Left renal cortex interstitium (tissue), 4 donors: ENCODE results near the gene KREMEN2. TPM values are rescaled to one million over a fixed set of nuclear protein-coding genes. Genes with fewer than 3 reads are reported as not detected.

ENCODE experiments used
- DNase-seq, 4 donors: peaks; one replicate each; pipeline ENCODE4 v3.0.0-alpha.2; 2013; ENCODE audit warnings: low read depth in 4 of 4, low spot score in 2 of 4, missing footprints in 1 of 4
- polyA plus RNA-seq, 4 donors: library from polyadenylated mRNA; unstranded; fragments of 120-200 nt; gene quantifications; one replicate each; pipeline ENCODE4 v1.2.1, GENCODE V29; 2013; ENCODE audit not compliant: insufficient read length in 4 of 4

Gene KREMEN2
- polyA plus RNA-seq, 4 donors = 1.1 to 2.7 (median 2.3) TPM

DNA sequence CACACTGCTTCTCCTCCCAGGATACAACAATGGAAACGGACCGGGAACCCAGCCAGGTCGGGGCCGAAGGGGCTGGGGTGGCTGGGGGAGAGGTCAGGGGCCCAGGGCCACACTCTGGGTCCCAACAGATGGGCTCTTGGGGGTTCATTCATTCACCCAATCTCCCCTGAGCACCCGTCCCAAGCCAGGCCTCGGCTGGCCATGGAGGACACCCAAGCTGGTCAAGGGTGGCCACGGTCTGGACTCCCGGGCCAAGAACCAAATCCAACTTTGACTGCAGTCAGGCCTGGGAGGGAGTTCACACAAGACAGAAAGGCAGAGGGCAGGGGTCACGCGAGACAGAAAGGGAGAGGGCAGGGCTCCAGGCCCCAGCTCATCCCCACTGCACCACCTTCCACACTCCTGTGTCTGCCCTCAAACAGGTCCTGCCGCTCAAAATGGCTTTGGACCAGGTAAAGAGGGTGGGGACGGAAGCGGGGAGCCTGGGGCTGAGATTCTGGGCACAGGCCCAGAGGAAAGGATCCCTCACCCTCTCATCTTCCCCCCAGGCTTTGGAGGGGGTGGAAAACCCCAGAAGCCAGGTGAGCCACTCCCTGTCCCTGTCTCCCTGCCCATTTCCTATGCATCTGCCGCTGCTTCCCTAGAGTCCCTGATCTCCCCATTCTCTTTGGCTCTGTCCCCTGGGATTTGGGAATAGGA, 28.5 kb downstream of the KREMEN2 start:
- DNase-seq = no peak

DNA sequence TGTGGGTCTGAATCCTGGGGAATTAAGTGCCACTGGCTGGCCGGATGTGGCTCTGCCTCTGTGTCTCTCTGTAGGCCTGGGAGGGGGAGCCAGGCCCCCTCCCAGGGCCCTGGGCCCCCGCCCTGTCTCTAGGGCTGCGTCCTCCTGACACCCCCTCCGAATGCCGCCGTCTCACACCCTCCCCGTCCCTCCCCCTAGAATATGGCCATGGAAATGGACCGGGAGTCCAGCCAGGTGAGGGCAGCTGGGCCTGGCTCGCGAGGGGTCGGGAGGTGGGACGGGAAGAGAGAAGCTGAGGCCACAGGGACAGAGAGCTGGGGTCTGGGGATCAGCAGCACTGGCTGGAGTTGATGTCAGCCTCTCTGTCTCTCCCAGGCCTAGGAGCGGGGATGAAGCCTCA, 32.2 kb downstream of the KREMEN2 start:
- no peak for DNase-seq

DNA sequence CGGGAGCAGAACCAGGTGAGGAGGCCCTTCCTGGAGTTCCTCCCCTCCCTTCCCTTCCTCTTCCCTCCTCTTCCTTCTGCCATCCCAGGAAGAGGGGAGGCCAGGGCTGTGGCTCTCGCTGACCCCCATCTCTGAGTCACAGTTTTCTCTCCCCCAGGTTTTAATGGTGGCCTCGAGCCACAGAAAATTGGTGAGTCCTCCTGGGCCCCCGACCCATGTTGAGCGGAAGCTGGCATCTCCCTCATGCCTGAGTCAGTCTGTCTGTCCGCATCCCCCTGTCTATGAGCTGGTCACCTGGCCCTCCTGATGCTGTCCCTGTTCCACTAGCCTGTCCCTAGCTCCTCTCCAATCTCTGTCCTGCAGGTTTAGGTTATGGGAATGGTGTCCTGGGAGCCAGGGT, 35.9 kb downstream of the KREMEN2 start:
- DNase-seq = no peak

DNA sequence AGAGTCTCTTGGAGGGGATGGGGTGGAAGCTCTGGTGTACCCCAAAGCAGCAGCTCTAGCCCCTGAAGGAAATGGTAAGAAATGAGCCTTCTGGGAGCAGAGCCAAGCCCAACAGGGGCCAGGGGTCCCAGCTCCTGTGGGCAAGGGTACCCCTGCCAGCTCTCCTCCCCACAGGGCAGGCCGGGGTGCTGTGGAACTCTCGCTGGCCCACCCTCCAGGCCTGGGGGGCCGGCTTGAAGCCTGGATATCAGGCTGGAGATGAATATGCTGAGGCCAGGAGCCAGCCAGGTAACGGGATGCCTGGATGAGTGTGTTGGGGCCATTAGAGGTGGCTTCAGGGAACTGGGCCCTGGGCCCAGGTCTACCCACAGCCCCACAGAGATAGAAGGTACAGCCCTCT, 36.5 kb downstream of the KREMEN2 start:
- no peak for DNase-seq

DNA sequence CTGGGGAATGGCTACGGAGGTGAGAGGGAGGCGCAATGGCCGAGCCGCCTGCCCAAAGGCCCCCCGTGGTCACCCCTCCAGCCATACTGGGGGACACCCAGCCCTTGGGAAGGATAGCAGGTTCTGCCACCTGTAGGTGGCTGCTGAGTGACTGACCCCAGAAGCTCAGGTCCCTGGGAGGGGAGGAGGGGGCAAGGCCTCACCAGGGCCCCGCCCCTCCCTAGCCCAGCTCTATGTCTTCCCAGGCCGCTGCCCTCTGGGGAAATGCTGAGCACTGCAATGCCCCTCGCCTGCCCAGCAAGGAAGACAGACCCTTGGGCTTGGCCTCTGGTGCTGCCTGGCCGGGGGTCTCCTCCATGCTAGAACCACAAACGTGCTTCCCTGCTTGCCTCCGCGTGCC, 37.2 kb downstream of the KREMEN2 start:
- no peak for DNase-seq

DNA sequence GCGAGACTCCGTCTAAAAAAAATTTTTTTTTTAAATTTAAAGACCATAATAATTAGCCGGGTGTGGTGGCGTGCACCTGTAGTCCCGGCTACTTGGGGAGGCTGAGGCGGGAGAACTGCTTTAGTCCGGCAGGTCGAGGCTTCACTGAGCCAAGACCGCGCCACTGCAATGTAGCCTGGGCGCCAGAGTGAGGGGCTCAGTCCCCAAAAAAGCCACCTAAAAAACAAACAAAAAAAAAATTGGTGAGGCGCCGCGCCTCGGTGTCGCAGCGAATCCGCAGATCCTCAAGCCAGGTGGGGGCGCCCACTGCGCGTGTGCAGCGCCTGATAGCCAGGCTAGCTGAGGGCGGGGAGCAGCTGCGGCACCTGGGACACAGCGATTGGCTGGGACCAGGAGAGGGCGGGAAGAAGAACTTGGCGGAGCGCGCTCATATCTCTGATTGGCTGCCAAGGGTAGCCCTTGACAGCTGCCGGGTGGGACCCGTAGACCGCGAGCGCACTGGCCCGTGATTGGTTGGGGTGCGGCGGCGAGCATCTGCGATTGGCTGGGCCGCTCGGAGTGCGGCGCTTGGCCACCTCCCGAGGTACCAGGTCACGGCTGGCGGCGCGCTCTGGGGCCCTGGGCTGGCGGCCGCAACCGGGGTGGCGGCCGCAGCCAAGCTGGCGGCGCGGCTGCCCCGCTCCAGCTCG, 39.7 kb downstream of the KREMEN2 start:
- peak in 2 of 4 donors; percentile 92 to 94 for DNase-seq

DNA sequence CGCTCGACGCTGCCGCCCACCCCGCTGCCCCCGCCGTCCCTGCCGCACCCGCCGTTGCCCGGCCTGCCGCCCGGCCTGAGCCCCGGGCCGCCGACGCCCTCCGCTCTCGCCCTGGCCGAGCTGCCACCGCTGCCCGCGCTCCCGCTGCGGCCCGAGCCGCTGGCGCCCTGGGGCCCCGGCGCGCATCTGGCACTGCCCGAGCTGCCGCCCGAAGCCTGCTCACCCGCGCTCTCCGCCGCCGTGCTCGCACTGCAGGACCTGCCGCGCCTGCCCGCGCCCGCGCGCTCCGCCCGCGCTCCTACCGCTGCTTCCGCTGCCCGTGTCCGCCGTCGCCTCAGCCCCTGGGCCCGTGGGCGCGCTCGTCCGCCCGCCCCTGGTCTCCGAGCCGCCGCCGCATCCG, 40.2 kb downstream of the KREMEN2 start:
- DNase-seq = no peak

DNA sequence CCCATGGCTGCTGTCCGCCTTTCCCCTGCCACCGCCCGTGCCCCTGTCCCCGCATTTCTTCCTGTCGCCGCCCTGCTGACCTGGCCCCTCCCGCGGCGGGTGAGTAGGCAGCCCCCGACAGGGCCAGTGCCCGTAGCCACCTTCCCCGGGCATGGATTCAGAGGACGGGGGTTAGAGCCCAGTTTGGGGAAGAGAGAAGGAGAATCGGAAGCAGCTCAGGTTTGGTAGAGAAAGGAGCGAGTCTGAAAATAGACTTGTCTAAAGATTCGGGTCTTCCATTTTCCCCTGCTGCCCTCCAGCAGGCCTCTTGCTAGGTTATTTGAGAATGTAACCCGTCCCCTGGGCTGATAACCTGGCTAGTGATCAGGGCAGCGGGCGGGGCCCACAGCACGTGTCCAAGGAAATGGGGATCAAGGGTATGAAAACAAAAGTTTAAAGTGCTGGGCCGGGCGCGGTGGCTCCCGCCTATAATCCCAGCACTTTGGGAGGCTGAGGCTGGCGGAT, 40.8 kb downstream of the KREMEN2 start:
- no peak for DNase-seq

DNA sequence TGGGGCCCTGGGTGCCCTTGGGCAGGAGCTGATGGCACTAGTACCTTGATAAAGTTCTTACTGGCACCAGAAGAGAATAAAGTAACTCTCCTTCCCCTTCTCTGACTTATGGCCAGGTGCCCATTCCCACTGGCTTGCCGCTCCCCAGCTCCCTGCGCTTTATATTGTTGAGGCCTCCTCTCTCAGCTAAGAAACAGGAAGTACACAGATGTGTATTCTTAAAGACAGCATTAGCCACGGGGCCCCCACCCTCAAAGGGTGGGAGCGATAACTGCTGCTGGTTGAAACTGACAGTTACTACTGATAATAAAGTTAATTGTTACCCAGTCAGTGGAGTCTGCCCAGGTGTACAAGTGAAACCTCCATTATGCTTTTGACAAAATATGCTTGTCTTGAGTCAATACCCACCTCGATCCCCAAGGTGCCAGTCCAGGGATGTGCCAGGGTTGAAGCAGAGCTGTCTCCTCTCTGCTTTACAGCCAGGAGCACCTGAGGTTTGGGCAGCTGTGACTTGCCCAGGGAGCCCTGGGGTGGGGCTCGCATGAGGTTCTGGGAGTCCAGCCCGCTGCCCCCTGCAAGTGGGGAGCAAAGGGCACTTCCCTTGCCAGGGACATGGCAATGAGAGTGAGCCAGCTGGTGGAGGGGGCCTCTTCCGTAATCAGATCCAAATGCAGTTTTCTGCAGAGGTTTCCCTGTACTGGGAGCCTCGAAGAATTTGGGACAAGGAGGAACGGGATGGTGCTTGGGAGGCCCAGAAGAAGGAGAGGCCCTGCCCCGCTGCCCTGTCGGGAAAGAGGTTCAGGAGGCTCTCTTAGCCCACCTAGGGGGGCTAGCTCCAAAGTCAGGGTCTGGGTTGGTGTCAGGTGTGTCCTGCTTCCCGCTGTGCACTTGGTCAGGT, 43.2 kb downstream of the KREMEN2 start:
- no peak for DNase-seq

DNA sequence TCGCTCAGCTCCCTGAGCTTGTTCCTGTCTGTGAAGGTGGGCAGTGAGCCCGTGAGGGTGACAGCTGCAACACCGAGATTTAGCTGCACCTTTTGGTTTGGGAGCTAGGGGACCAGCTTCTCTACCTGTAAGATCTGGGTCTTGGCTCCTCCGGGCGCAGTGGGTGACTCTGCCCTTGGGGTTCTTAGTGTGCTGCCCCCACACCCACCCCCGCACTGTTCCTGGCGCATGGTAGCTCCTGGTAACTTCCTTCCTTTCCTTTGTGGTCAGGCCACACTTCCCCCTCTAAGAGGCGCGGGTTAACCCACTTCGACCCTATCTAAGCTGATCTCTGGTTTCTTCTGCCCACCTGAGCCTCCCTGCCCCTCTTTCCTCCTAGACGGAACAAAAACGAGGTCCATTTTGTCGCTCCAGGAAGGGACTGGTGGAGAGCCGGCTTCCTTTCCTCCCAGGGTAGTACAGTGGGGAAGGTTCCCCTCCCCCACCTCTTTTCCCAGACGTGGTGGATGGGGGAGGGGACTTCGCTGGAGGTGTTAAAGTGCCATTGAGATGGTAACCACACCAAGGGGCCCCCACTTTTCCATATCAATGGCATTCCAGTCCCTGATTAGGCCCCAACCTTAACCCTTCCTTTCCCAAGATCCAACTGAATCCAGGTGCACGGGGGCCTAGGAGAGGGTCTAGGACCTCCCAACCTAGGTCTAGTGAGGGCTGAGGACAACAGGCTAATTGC, 44.0 kb downstream of the KREMEN2 start:
- DNase-seq = no peak

DNA sequence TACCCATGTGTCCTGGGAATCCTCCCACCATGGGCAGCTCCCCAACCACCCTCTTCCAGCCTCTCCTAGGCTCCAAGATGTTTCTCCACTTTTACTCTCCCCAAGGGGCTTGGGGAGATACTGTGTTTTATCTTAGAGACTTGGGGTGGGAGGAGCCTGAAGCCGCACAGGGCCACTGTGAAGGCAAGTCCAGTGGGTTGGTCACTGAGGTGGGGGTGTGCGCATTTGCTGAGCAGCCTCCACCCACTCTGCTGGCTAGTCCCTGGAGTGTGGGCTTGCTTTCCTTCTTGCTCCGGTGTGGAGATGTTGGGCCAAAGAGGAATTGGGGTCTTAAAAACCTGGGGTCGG, 44.6 kb downstream of the KREMEN2 start:
- DNase-seq = no peak

DNA sequence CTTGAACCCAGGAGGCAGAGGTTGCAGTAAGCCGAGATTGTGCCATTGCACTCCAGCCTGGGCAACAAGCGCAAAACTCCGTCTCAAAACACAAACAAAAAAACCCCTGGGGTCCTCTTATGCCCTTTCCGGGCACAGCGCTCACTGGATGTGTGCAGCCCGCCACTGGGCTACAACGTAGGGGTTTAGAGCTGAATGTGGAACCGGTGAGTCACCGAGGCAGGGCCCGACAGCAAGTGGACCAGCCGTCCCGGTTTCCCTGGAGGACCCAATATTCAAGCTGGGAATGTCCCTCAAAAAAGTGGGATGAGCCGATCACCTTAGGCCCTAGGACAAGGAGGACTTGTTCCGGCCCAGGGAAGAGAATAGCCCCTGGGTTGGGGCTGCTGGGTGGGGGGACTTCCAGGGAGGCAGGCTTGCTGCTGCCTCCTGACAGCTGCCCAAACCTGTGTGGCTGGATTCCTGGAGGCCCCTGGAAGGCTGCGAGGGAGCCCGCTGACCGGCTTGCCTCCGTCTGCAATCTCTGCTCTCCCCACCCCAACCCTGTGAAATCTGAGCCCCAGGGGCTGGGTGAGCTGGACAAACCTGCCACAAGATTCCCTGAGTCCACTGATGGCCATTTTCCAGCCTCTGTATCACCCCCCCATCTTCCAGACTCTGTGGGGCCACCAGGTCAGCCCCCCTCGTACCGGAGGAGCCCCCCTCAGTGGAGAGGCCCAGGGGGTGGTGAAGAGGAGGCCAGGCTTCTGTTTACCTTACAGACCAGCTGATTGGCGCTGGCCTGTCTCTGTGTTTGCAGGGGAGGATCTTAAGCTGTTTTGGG, 45.7 kb downstream of the KREMEN2 start:
- DNase-seq = no peak

DNA sequence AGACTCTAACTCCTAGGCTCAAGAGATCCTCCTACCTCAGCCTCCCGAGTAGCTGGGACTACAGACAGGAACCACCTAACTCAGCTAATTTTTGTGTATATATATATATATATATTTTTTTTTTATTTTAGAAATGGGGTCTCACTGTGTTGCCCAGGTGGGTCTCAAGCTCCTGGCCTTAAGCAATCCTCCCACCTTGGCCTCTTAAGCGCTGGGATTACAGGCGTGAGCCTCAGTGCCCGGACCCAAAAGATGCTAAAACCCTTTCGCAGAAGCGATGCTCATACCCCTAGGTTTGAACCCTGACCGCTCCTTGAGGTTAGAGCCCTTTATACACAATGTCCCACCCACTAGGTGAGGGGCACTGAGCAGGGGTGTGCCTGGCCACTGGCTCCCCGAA, 46.4 kb downstream of the KREMEN2 start:
- no peak for DNase-seq

DNA sequence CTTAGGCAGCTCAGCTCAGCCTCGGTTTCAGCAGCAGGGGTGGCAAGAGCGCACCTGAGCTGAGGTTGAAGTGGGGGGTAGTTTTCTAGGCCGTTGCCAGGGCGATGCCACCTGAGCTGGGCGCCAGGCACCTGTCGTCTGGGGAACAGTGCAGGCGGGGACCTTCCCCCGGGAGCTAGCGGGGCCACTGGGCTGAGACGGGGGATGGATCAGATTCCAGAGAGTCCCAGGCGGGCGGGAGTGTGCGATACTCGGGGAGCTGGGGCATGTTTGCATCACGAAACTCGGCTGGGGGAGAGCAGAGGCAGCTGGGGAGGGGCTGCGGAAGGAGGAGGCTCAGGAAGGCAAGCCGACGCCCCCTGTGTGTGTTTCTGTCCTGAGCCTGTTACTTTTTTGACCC, 48.2 kb downstream of the KREMEN2 start:
- no peak for DNase-seq

DNA sequence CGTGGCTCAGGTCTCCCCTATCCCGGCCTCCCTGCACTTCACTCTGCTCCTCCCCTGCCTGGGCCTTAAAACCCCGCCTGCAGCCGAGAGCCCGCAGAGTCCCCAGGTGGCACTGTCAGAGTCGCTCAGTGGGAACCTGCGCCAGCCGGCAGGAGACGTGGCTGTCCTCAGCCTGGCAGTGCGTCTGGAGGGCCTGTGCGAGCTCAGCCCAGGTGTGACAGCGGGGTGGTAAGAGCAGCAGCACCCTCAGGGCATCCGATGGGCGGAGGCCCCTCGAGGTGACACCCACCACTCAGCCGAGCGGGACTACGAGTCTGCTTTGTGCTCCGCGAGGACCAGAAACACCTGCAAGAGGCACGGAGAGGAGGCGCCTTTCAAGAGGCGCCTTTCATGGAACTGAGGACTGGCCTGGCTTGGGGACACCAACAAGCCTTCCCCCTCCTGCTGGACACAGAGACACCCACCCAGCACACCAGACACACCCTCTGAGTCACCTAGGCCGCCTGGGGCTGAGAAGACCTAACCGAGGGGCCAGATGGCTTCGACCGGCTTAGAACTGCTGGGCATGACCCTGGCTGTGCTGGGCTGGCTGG, 48.8 kb downstream of the KREMEN2 start, which contains the start of gene CLDN9:
Gene CLDN9 (plus strand): TSS at position 96 of the 593 bp plus-strand sequence. CDS start 440 bp downstream, at position 536.
- DNase-seq = no peak

DNA sequence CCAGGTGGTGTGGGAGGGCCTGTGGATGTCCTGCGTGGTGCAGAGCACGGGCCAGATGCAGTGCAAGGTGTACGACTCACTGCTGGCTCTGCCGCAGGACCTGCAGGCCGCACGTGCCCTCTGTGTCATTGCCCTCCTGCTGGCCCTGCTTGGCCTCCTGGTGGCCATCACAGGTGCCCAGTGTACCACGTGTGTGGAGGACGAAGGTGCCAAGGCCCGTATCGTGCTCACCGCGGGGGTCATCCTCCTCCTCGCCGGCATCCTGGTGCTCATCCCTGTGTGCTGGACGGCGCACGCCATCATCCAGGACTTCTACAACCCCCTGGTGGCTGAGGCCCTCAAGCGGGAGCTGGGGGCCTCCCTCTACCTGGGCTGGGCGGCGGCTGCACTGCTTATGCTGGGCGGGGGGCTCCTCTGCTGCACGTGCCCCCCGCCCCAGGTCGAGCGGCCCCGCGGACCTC, 49.4 kb downstream of the KREMEN2 start:
- DNase-seq = no peak

DNA sequence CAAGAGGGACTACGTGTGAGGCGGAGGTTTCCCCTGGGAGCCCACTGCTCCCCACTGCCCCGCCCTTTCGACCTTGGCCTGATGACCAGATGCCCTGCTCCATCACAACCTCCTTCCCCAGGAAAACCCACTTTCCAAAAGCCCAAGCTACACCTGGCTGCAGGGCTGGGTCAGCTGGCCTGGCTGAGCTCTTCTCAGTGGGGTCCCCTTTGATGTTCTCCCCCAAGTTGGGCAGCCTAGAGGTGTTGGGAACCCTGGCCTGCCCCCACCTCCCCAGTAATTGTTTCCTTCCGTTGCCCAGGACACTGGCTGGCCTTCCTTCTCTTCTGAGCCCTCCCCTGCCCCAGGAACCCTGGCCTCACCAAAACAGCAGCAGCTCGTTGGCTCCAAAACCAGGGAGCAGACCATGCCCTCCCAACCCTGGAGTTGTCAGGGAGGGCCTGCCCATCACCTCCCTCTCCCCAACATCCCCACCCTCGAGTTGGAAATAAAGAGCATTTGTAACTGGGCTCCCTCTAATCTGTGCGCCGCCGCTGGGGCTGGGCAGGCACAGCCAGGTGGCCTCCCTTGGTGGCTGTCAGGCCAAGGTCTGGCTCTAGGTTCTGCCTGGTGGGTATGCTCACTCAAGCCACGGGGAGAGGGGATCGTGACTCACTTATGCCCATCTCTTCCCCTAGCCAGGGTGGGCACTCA, 50.1 kb downstream of the KREMEN2 start:
- DNase-seq = no peak

DNA sequence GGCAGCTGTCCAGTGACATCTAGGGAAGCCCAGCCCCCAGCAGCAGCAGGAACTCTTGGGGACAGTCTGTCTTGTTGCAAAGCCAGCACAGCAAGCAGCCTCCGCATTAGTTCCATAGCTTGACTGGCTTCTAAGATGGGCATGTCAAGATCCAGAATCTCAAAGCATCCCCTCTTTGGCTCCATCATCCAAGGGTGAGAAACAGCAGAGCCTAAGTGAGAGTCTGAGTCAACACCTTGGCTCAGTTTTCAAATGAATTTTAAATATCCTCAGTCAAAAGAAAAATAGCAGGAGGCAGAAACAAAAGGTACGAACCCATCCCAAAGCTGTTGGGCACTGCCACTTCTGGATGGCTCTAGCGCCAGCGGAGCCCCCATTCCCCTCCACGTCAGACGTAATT, 50.9 kb downstream of the KREMEN2 start:
- DNase-seq = no peak
